HCT116 (cell line): Measurements from ENCODE around the gene PTPN23. TPM values are rescaled to one million over a fixed set of nuclear protein-coding genes. Genes with fewer than 3 reads are reported as not detected.

Experiments used
- ATAC-seq: fragments of 200-7000 bp; cut with Tn5 transposase; 2 replicates; pipeline ENCODE4 v1.9.1; 2020; ENCODE audit warnings: mild to moderate bottlenecking, moderate library complexity
- BruUV-seq: library from RNA; stranded (reverse); fragments of 400-500 nt; replicated peaks from 2 replicates; lab custom pipeline; 2021; lab: Mats Ljungman, UMichigan
- CTCF ChIA-PET: fragments of 300-600 bp; sonication (Branson Sonifier 250); formaldehyde crosslinking; loops from one replicate; lab custom pipeline; 2021; ENCODE audit warnings: antibody characterized with exemption; lab: Charles Lee
- POLR2A ChIA-PET: fragments of 300-600, 350-600 bp; sonication (Branson Sonifier 250); formaldehyde crosslinking; loops from one replicate; lab custom pipeline; 2021; ENCODE audit warnings: antibody characterized with exemption; lab: Charles Lee
- RAD21 ChIA-PET, 2 experiments: fragments of 300-600 bp; sonication (Branson Sonifier 250); formaldehyde crosslinking; loops; one replicate each; lab custom pipeline; 2023; ENCODE audit warnings: low total read pairs in 2 of 2; ENCODE audit not compliant: uncharacterized antibody in 2 of 2, unreplicated experiment in 2 of 2, low non-redundant PET in 1 of 2; lab: Charles Lee
- DNase-seq: peaks from one replicate; pipeline ENCODE4 v3.0.0-alpha.2; 2010; ENCODE audit warnings: low read depth, low spot score
- H2AFZ ChIP-seq: fragments of 200-600 bp; shearing (Covaris generic), sonication (generic); 2 replicates; pipeline ENCODE4 v1.6.1; 2017; ENCODE audit warnings: low read depth, mixed run types, mixed read lengths, antibody characterized with exemption, low read length; ENCODE audit not compliant: poor library complexity, severe bottlenecking
- H3K27ac ChIP-seq: 2 replicates; pipeline ENCODE4 v1.5.1; 2012; ENCODE audit warnings: low read depth, low read length
- H3K27me3 ChIP-seq: fragments of 200-600 bp; sonication (generic); 2 replicates; pipeline ENCODE4 v1.6.1; 2016; ENCODE audit warnings: mixed run types, low read length, mixed read lengths; ENCODE audit not compliant: insufficient read depth
- H3K36me3 ChIP-seq, 2 experiments: fragments of 200-500 bp in 1 of 2; fragments of 200-600 bp in 1 of 2; sonication (Bioruptor generic) in 1 of 2; sonication (generic) in 1 of 2; 2 replicates each; pipeline versions ENCODE4 v1.5.1 to v1.6.1; 2014 to 2016; ENCODE audit warnings: low read length in 2 of 2, inconsistent platforms in 1 of 2, mixed read lengths in 1 of 2, mixed run types in 1 of 2; ENCODE audit not compliant: insufficient read depth in 2 of 2, control insufficient read depth in 1 of 2
- H3K4me1 ChIP-seq, 2 experiments: fragments of 200-600 bp in 1 of 2; sonication (generic) in 1 of 2; 2 replicates each; pipeline versions ENCODE4 v1.5.1 to v1.6.1; 2012 to 2017; ENCODE audit warnings: low read length in 2 of 2, inconsistent platforms in 1 of 2, mild to moderate bottlenecking in 1 of 2, mixed read lengths in 1 of 2, mixed run types in 1 of 2, moderate library complexity in 1 of 2; ENCODE audit not compliant: insufficient read depth in 2 of 2, control insufficient read depth in 1 of 2
- H3K4me2 ChIP-seq: fragments of 200-600 bp; sonication (generic); 2 replicates; pipeline ENCODE4 v1.6.1; 2017; ENCODE audit warnings: mixed run types, low read length, mixed read lengths
- H3K4me3 ChIP-seq, 2 experiments: fragments of 200-600 bp in 1 of 2; sonication (generic) in 1 of 2; replicated peaks in 1 of 2; 2 replicates each; pipeline ENCODE4 v1.5.1; 2011 to 2016; ENCODE audit warnings: low read length in 2 of 2, control low read depth in 1 of 2, low read depth in 1 of 2, mild to moderate bottlenecking in 1 of 2, mixed read lengths in 1 of 2, mixed run types in 1 of 2
- H3K79me2 ChIP-seq: fragments of 200-600 bp; sonication (generic); 2 replicates; pipeline ENCODE4 v1.6.1; 2017; ENCODE audit warnings: mild to moderate bottlenecking, mixed run types, low read length, moderate library complexity, mixed read lengths; ENCODE audit not compliant: insufficient read depth
- H3K9ac ChIP-seq: fragments of 200-600 bp; sonication (generic); 2 replicates; pipeline ENCODE4 v1.6.1; 2016; ENCODE audit warnings: low read length, mixed read lengths
- H3K9me2 ChIP-seq: fragments of 200-600 bp; sonication (generic), shearing (Covaris generic); 2 replicates; pipeline ENCODE4 v1.6.1; 2017; ENCODE audit warnings: mixed run types, mild to moderate bottlenecking, moderate library complexity; ENCODE audit not compliant: insufficient read depth
- H3K9me3 ChIP-seq, 2 experiments: fragments of 200-500 bp in 1 of 2; fragments of 200-600 bp in 1 of 2; sonication (Bioruptor generic) in 1 of 2; sonication (generic) in 1 of 2; 2 replicates each; pipeline ENCODE4 v1.6.1; 2014 to 2017; ENCODE audit warnings: low read length in 2 of 2, mixed read lengths in 2 of 2, inconsistent platforms in 1 of 2, low read depth in 1 of 2, mild to moderate bottlenecking in 1 of 2, mixed run types in 1 of 2, moderate library complexity in 1 of 2; ENCODE audit not compliant: control insufficient read depth in 1 of 2, insufficient read depth in 1 of 2
- H4K20me1 ChIP-seq: fragments of 200-600 bp; sonication (generic), shearing (Covaris generic); 2 replicates; pipeline ENCODE4 v1.6.1; 2017; ENCODE audit warnings: mixed run types, mild to moderate bottlenecking, moderate library complexity; ENCODE audit not compliant: insufficient read depth
- ATF3 ChIP-seq: IDR thresholded peaks from 2 replicates; pipeline ENCODE4 v1.6.1; 2012
- CEBPB ChIP-seq: IDR thresholded peaks from 2 replicates; pipeline ENCODE4 v1.6.1; 2012; ENCODE audit warnings: low read depth
- EGR1 ChIP-seq: IDR thresholded peaks from 2 replicates; pipeline ENCODE4 v1.6.1; 2012; ENCODE audit warnings: low read depth
- EZH2 ChIP-seq: fragments of 200-600 bp; sonication (generic); IDR thresholded peaks from 2 replicates; pipeline ENCODE4 v1.6.1; 2017; ENCODE audit warnings: antibody characterized with exemption, mixed run types
- EZH2phosphoT487 ChIP-seq: fragments of 200-600 bp; IDR thresholded peaks from 2 replicates; pipeline ENCODE4 v1.6.1; 2018; ENCODE audit warnings: antibody characterized with exemption, borderline replicate concordance
- JUND ChIP-seq: IDR thresholded peaks from 2 replicates; pipeline ENCODE4 v1.6.1; 2012
- MAX ChIP-seq: IDR thresholded peaks from 2 replicates; pipeline ENCODE4 v1.6.1; 2012
- POLR2A ChIP-seq: IDR thresholded peaks from 2 replicates; pipeline ENCODE4 v1.7.0; 2011; ENCODE audit warnings: borderline replicate concordance; ENCODE audit not compliant: insufficient read depth, insufficient read length; ENCODE audit errors: extremely low read depth
- POLR2AphosphoS5 ChIP-seq: IDR thresholded peaks from 2 replicates; pipeline ENCODE4 v1.6.1; 2011; ENCODE audit warnings: mild to moderate bottlenecking, low read depth, low read length, moderate library complexity
- RAD21 ChIP-seq: IDR thresholded peaks from 2 replicates; pipeline ENCODE4 v1.6.1; 2012; ENCODE audit warnings: low read depth, mild to moderate bottlenecking
- SIN3A ChIP-seq: IDR thresholded peaks from 2 replicates; pipeline ENCODE4 v1.6.1; 2012; ENCODE audit warnings: low read depth
- SP1 ChIP-seq: IDR thresholded peaks from 2 replicates; pipeline ENCODE4 v1.6.1; 2012; ENCODE audit warnings: low read depth
- TCF7L2 ChIP-seq: IDR thresholded peaks from 2 replicates; pipeline ENCODE4 v1.7.0; 2011; ENCODE audit warnings: borderline replicate concordance, inconsistent platforms; ENCODE audit not compliant: insufficient read depth, insufficient read length; ENCODE audit errors: extremely low read depth
- YY1 ChIP-seq: IDR thresholded peaks from 2 replicates; pipeline ENCODE4 v1.6.1; 2011; ENCODE audit warnings: low read length, low read depth, moderate library complexity, mild to moderate bottlenecking; ENCODE audit not compliant: insufficient replicate concordance; ENCODE audit errors: extremely low read depth
- ZBTB33 ChIP-seq: IDR thresholded peaks from 2 replicates; pipeline ENCODE4 v1.6.1; 2011; ENCODE audit warnings: mild to moderate bottlenecking, low read length, moderate library complexity; ENCODE audit not compliant: insufficient replicate concordance; ENCODE audit errors: extremely low read depth
- ZFX ChIP-seq: fragments of 450-650 bp; IDR thresholded peaks from 2 replicates; pipeline ENCODE4 v1.6.1; 2017
- ZNF274 ChIP-seq: fragments of 200-500 bp; sonication (Bioruptor generic); IDR thresholded peaks from 2 replicates; pipeline ENCODE4 v1.6.1; 2014; ENCODE audit warnings: mild to moderate bottlenecking, low read depth, low read length, inconsistent platforms
- intact Hi-C: fragments of 100-400 bp; cut with micrococcal nuclease; formaldehyde crosslinking; loops from 2 replicates; pipeline ENCODE4 v1.10.0; 2022
- total RNA-seq: library from RNA; stranded (reverse); gene quantifications from one replicate; pipeline ENCODE4 v1.2.1, GENCODE V29; 2021; ENCODE audit not compliant: unreplicated experiment

The PTPN23 gene
- total RNA-seq, 1 experiment from 2014 or later = 56.5 TPM

- no peak overlapping the region for H3K27ac ChIP-seq
- no peak overlapping the region for H3K4me2 ChIP-seq
- no peaks in the 10 kb centered on the region for H3K36me3 ChIP-seq
- H3K4me3 ChIP-seq = no peak overlapping the region
- no peak overlapping the region for H3K9ac ChIP-seq
- no peak for ATAC-seq
- intact Hi-C loops = no loop called here
- no peaks in the 10 kb centered on the region for H3K27me3 ChIP-seq
- DNase-seq = no peak
- no peaks in the 10 kb centered on the region for H3K9me2 ChIP-seq
- no TSS peak for BruUV-seq
- H3K9me3 ChIP-seq = peaks cover 5 to 15% of the 10 kb centered on the region in 2 experiments; a peak in 3 of 4 replicates
- no peaks in the 10 kb centered on the region for H4K20me1 ChIP-seq
- RAD21 ChIA-PET = no interaction called here
- CTCF ChIA-PET = no interaction called here
- no peak overlapping the region for H2AFZ ChIP-seq
- no peaks in the 10 kb centered on the region for H3K79me2 ChIP-seq
- POLR2A ChIA-PET = no interaction called here
- TF ChIP-seq ATF3 (no peak), TCF7L2 (no peak), EZH2 (no peak), POLR2AphosphoS5 (no peak), JUND (no peak), SIN3A (no peak), ZNF274 (no peak), ZBTB33 (no peak), SP1 (no peak), EZH2phosphoT487 (no peak), CEBPB (no peak), EGR1 (no peak), MAX (no peak), ZFX (no peak), YY1 (no peak), POLR2A (no peak), RAD21 (no peak)
- peaks cover 0 to 18% of the 10 kb centered on the region in 2 experiments; a peak in 2 of 4 replicates for H3K4me1 ChIP-seq
Observed at GRCh38 chr3:47359323-47359722, 21.5 kb upstream of the PTPN23 start.
